ENCODE measurements around the gene STAB1.
"Not testable (repeated sequence)": the region's sequence is repeated elsewhere in the genome, so short reads cannot be mapped to it uniquely, and the experiment has no call there.

The STAB1 gene

GRCh38 chr3:52524752-52525679 lies 29.9 kb downstream of the STAB1 start:
- no peak for TF ChIP-seq POLR2A (IDR thresholded peaks at IDR 0.05; ENCODE audit: low read length)
- TF ChIP-seq GATA1 (IDR thresholded peaks at IDR 0.05; ENCODE audit: low read depth, low read length) = no peak
- DNase-seq = no peak

- no peak for DNase-seq
- no peak for TF ChIP-seq GATA1 (IDR thresholded peaks at IDR 0.05; ENCODE audit: low read depth, low read length)
- TF ChIP-seq POLR2A (IDR thresholded peaks at IDR 0.05; ENCODE audit: low read length) = no peak
Observed at GRCh38 chr3:52525680-52526561, 30.8 kb downstream of the STAB1 start.

GRCh38 chr3:52526671-52527038 lies 31.5 kb downstream of the STAB1 start:
- not testable (repeated sequence) for DNase-seq

- no peak for DNase-seq
- no peak for TF ChIP-seq POLR2A (IDR thresholded peaks at IDR 0.05; ENCODE audit: low read length)
- no peak for TF ChIP-seq GATA1 (IDR thresholded peaks at IDR 0.05; ENCODE audit: low read depth, low read length)
Observed at GRCh38 chr3:52527039-52527731, 32.0 kb downstream of the STAB1 start.

- TF ChIP-seq POLR2A (IDR thresholded peaks at IDR 0.05; ENCODE audit: low read length) (no peak), GATA1 (IDR thresholded peaks at IDR 0.05; ENCODE audit: low read depth, low read length) (no peak)
- DNase-seq = no peak
Observed at GRCh38 chr3:52527732-52528585, 32.8 kb downstream of the STAB1 start.

GRCh38 chr3:52528586-52529375 lies 33.6 kb downstream of the STAB1 start:
- TF ChIP-seq GATA1 (IDR thresholded peaks at IDR 0.05; ENCODE audit: low read depth, low read length) (no peak), POLR2A (IDR thresholded peaks at IDR 0.05; ENCODE audit: low read length) (no peak)
- DNase-seq = no peak

GRCh38 chr3:52529376-52530333 lies 34.5 kb downstream of the STAB1 start:
- TF ChIP-seq GATA1 (IDR thresholded peaks at IDR 0.05; ENCODE audit: low read depth, low read length) (no peak), POLR2A (IDR thresholded peaks at IDR 0.05; ENCODE audit: low read length) (no peak)
- peak in 1 of 2 experiments; percentile 20 for DNase-seq

- no peak for DNase-seq
- TF ChIP-seq POLR2A (IDR thresholded peaks at IDR 0.05; ENCODE audit: low read length) (no peak), GATA1 (IDR thresholded peaks at IDR 0.05; ENCODE audit: low read depth, low read length) (no peak)
Observed at GRCh38 chr3:52530918-52531826, 36.0 kb downstream of the STAB1 start.

GRCh38 chr3:52531860-52532516 lies 36.9 kb downstream of the STAB1 start:
- peak in 1 of 2 experiments; percentile 49 for DNase-seq
- no peak for TF ChIP-seq POLR2A (IDR thresholded peaks at IDR 0.05; ENCODE audit: low read length)
- no peak for TF ChIP-seq GATA1 (IDR thresholded peaks at IDR 0.05; ENCODE audit: low read depth, low read length)

GRCh38 chr3:52532517-52532837 lies 37.3 kb downstream of the STAB1 start:
- TF ChIP-seq POLR2A (IDR thresholded peaks at IDR 0.05; ENCODE audit: low read length) = peak; percentile 26
- no peak for TF ChIP-seq GATA1 (IDR thresholded peaks at IDR 0.05; ENCODE audit: low read depth, low read length)
- DNase-seq = peak; percentile 88 to 93

All from erythroblast (primary cell).